GM12878 (cell line): ENCODE results near the gene KMO. TPM values are rescaled to one million over a fixed set of nuclear protein-coding genes. Genes with fewer than 3 reads are reported as not detected.

Experiments used
- ASH2L ChIP-seq: fragments of 300-600, 200-600 bp; sonication (generic); IDR thresholded peaks from 2 replicates; pipeline ENCODE4 v1.6.1; 2017; ENCODE audit warnings: low read depth, mild to moderate bottlenecking, borderline replicate concordance
- ATF7 ChIP-seq: fragments of 450-650 bp; IDR thresholded peaks from 2 replicates; pipeline ENCODE4 v1.6.1; 2016; ENCODE audit warnings: low read depth, mild to moderate bottlenecking
- BHLHE40 ChIP-seq, 2 experiments: fragments of 450-650 bp in 1 of 2; IDR thresholded peaks; 2 replicates each; pipeline ENCODE4 v1.6.1; 2011 to 2017; ENCODE audit warnings: low read depth in 2 of 2, borderline replicate concordance in 1 of 2, improper control_type of control experiment in 1 of 2, low read length in 1 of 2, mild to moderate bottlenecking in 1 of 2
- BMI1 ChIP-seq: fragments of 450-650 bp; IDR thresholded peaks from 2 replicates; pipeline ENCODE4 v1.6.1; 2016; ENCODE audit warnings: mild to moderate bottlenecking, moderate library complexity, borderline replicate concordance
- CBFB ChIP-seq: IDR thresholded peaks from 2 replicates; pipeline ENCODE4 v1.6.1; 2016; ENCODE audit warnings: antibody characterized with exemption, low read depth
- CEBPB ChIP-seq, 2 experiments: fragments of 150-350 bp in 1 of 2; IDR thresholded peaks; 2 replicates each; pipeline ENCODE4 v1.6.1; 2012 to 2014; ENCODE audit warnings: low read depth in 2 of 2, low read length in 2 of 2, borderline replicate concordance in 1 of 2, inconsistent platforms in 1 of 2
- CREM ChIP-seq: IDR thresholded peaks from 2 replicates; pipeline ENCODE4 v1.6.1; 2014; ENCODE audit warnings: antibody characterized with exemption, low read depth
- FOXM1 ChIP-seq: IDR thresholded peaks from 2 replicates; pipeline ENCODE4 v1.6.1; 2012; ENCODE audit warnings: low read depth, mild to moderate bottlenecking, inconsistent platforms, low read length, moderate library complexity
- GATAD2B ChIP-seq: fragments of 450-650 bp; conservative IDR thresholded peaks from 2 replicates; pipeline ENCODE4 v1.6.1; 2017; ENCODE audit warnings: low read depth, mild to moderate bottlenecking, moderate library complexity
- KLF5 ChIP-seq: fragments of 450-650 bp; IDR thresholded peaks from 2 replicates; pipeline ENCODE4 v1.6.1; 2014; ENCODE audit warnings: mild to moderate bottlenecking; ENCODE audit not compliant: partially characterized antibody
- MTA2 ChIP-seq: fragments of 450-650 bp; IDR thresholded peaks from 2 replicates; pipeline ENCODE4 v1.6.1; 2016; ENCODE audit warnings: low read depth, mild to moderate bottlenecking, moderate library complexity
- MXI1 ChIP-seq: fragments of 150-350 bp; IDR thresholded peaks from 2 replicates; pipeline ENCODE4 v1.6.1; 2011; ENCODE audit warnings: low read depth, mild to moderate bottlenecking, inconsistent platforms, low read length, improper control_type of control experiment
- NRF1 ChIP-seq: conservative IDR thresholded peaks from 2 replicates; pipeline ENCODE4 v1.6.1; 2011; ENCODE audit warnings: mild to moderate bottlenecking, low read depth, low read length, improper control_type of control experiment
- POLR2AphosphoS2 ChIP-seq: IDR thresholded peaks from 2 replicates; pipeline ENCODE4 v1.6.1; 2011; ENCODE audit warnings: low read depth, mild to moderate bottlenecking, low read length, improper control_type of control experiment, moderate library complexity
- RUNX3 ChIP-seq: IDR thresholded peaks from 2 replicates; pipeline ENCODE4 v1.6.1; 2012; ENCODE audit warnings: low read length, inconsistent platforms
- SP1 ChIP-seq: IDR thresholded peaks from one replicate; pipeline ENCODE4 v1.6.1; 2011; ENCODE audit warnings: low read depth, low read length
- TAF1 ChIP-seq: IDR thresholded peaks from 2 replicates; pipeline ENCODE4 v1.6.1; 2011; ENCODE audit warnings: mild to moderate bottlenecking, low read depth, low read length, borderline replicate concordance
- ZNF24 ChIP-seq: fragments of 450-650 bp; IDR thresholded peaks from 2 replicates; pipeline ENCODE4 v1.6.1; 2017; ENCODE audit warnings: antibody characterized with exemption, mild to moderate bottlenecking
- polyA plus RNA-seq, 11 experiments: library from polyadenylated mRNA; depleted of rRNA in 4 of 11; unstranded in 6 of 11; stranded (reverse) in 5 of 11; fragments of >200 nt; fragmentation: Nextera tagmentation in 4 of 11; fragmentation: Illumina TruSeq in 1 of 11; extraction: Ambion mirVana in 4 of 11; extraction: Trizol in 1 of 11; gene quantifications; 1 replicate in 1 of 11; 2 replicates in 10 of 11; pipeline versions ENCODE4 v1.2.1 to v1.2.3, GENCODE V29; 2011 to 2016; ENCODE audit warnings: inconsistent platforms in 2 of 11, missing spikeins in 2 of 11, low read depth in 1 of 11
- total RNA-seq, 4 experiments: library from RNA; depleted of rRNA in 3 of 4; stranded (reverse); fragments of >200 nt in 3 of 4; fragmentation: Illumina TruSeq in 1 of 4; extraction: Trizol in 1 of 4; gene quantifications; 2 replicates each; pipeline versions ENCODE4 v1.2.1 to v1.2.3, GENCODE V29; 2013 to 2021
- TF ChIP-seq, protein P1 (sequence below): IDR thresholded peaks from 2 replicates; pipeline ENCODE4 v1.6.1; 2012; ENCODE audit warnings: improper control_type of control experiment, low read depth, low read length; ENCODE audit not compliant: insufficient replicate concordance
- TF ChIP-seq, protein P2 (sequence below): fragments of 450-650 bp; IDR thresholded peaks from 2 replicates; pipeline ENCODE4 v1.6.1; 2016; ENCODE audit warnings: mild to moderate bottlenecking, moderate library complexity, borderline replicate concordance

Gene KMO
- total and polyA plus RNA-seq, 10 of the 15 experiments (the other 5 are each of a cell fraction or from before 2014, with no cell fraction given), result 0.68 to 5.9 (median 1.5) TPM

DNA sequence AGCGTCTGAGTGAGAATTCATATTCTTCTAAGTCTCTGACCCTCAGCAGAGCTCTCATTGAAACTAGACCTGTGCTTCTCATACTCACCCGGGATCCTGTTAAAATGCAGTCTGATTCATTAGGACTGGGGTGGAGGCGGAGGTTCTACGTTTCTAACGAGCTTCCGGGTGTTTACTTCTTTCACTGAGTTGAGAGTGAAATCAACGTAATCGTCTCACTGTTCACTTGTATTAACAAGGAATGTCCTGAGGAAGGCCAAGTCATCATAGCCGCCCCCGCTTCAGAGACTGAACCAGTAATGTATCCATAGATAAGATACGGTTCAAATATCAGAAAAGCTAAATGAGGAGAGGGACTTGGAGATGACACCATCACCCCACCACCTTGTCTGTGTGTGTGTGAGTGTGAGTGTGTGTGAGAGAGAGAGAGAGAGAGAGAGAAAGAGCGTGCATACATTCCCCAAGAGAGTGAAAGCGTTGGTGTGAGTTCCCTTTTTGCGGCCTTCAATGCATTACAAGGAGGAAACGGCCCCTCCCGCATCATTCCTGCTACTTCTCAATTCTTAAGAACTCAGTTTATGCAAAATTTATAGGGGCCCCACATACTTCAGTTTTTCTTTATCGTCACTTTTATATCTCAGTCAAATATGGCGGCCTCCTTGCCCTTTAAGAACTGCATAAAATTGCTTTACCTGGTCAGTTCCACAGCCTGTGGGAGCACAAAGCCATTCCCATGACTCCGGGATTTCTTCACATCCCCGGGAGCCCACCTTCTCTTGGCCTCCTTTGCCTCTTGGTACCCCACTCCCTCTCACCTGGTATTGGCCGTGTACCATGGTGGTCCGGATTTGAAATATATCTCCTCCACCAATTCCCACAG lies 19.8 kb downstream of the KMO start (continued):
- TF ChIP-seq, protein P1, sequence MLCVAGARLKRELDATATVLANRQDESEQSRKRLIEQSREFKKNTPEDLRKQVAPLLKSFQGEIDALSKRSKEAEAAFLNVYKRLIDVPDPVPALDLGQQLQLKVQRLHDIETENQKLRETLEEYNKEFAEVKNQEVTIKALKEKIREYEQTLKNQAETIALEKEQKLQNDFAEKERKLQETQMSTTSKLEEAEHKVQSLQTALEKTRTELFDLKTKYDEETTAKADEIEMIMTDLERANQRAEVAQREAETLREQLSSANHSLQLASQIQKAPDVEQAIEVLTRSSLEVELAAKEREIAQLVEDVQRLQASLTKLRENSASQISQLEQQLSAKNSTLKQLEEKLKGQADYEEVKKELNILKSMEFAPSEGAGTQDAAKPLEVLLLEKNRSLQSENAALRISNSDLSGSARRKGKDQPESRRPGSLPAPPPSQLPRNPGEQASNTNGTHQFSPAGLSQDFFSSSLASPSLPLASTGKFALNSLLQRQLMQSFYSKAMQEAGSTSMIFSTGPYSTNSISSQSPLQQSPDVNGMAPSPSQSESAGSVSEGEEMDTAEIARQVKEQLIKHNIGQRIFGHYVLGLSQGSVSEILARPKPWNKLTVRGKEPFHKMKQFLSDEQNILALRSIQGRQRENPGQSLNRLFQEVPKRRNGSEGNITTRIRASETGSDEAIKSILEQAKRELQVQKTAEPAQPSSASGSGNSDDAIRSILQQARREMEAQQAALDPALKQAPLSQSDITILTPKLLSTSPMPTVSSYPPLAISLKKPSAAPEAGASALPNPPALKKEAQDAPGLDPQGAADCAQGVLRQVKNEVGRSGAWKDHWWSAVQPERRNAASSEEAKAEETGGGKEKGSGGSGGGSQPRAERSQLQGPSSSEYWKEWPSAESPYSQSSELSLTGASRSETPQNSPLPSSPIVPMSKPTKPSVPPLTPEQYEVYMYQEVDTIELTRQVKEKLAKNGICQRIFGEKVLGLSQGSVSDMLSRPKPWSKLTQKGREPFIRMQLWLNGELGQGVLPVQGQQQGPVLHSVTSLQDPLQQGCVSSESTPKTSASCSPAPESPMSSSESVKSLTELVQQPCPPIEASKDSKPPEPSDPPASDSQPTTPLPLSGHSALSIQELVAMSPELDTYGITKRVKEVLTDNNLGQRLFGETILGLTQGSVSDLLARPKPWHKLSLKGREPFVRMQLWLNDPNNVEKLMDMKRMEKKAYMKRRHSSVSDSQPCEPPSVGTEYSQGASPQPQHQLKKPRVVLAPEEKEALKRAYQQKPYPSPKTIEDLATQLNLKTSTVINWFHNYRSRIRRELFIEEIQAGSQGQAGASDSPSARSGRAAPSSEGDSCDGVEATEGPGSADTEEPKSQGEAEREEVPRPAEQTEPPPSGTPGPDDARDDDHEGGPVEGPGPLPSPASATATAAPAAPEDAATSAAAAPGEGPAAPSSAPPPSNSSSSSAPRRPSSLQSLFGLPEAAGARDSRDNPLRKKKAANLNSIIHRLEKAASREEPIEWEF, result peak; percentile 52
- TF ChIP-seq BHLHE40 (IDR thresholded peaks at IDR 0.05; ENCODE audit: borderline replicate concordance in 1 of 2, low read depth in 2 of 2, low read length in 1 of 2), result peak; percentile 47 to 56; a peak in 1 of 4 replicates
- TF ChIP-seq ATF7, result peak; percentile 71
- TF ChIP-seq FOXM1, result peak; percentile 63; the same call in 1 of the 2 replicates
- TF ChIP-seq CREM, result peak; percentile 80; the same call in 1 of the 2 replicates
- 0 out of 2 replicates have a peak, but pooled peaks have one; percentile 59 for TF ChIP-seq CBFB
- TF ChIP-seq ZNF24, result peak; percentile 58; the same call in 1 of the 2 replicates
- TF ChIP-seq, protein P2, sequence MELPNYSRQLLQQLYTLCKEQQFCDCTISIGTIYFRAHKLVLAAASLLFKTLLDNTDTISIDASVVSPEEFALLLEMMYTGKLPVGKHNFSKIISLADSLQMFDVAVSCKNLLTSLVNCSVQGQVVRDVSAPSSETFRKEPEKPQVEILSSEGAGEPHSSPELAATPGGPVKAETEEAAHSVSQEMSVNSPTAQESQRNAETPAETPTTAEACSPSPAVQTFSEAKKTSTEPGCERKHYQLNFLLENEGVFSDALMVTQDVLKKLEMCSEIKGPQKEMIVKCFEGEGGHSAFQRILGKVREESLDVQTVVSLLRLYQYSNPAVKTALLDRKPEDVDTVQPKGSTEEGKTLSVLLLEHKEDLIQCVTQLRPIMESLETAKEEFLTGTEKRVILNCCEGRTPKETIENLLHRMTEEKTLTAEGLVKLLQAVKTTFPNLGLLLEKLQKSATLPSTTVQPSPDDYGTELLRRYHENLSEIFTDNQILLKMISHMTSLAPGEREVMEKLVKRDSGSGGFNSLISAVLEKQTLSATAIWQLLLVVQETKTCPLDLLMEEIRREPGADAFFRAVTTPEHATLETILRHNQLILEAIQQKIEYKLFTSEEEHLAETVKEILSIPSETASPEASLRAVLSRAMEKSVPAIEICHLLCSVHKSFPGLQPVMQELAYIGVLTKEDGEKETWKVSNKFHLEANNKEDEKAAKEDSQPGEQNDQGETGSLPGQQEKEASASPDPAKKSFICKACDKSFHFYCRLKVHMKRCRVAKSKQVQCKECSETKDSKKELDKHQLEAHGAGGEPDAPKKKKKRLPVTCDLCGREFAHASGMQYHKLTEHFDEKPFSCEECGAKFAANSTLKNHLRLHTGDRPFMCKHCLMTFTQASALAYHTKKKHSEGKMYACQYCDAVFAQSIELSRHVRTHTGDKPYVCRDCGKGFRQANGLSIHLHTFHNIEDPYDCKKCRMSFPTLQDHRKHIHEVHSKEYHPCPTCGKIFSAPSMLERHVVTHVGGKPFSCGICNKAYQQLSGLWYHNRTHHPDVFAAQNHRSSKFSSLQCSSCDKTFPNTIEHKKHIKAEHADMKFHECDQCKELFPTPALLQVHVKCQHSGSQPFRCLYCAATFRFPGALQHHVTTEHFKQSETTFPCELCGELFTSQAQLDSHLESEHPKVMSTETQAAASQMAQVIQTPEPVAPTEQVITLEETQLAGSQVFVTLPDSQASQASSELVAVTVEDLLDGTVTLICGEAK, result no peak
- TF ChIP-seq GATAD2B, result peak; percentile 61; the same call in 1 of the 2 replicates
- TF ChIP-seq SP1, result peak; percentile 61
- TF ChIP-seq MXI1, result 0 out of 2 replicates have a peak, but pooled peaks have one; percentile 40
- peak; percentile 70 for TF ChIP-seq MTA2
- TF ChIP-seq POLR2AphosphoS2, result no peak
- TF ChIP-seq NRF1, result no peak
- peak; percentile 52 for TF ChIP-seq BMI1
- no peak for TF ChIP-seq KLF5
- peak; percentile 90; the same call in 1 of the 2 replicates for TF ChIP-seq ASH2L
- peak; percentile 69; the same call in 1 of the 2 replicates for TF ChIP-seq TAF1
- TF ChIP-seq CEBPB (IDR thresholded peaks at IDR 0.05; ENCODE audit: borderline replicate concordance in 1 of 2, low read depth in 2 of 2, low read length in 2 of 2), result no peak
- peak; percentile 90 for TF ChIP-seq RUNX3
